HepG2 (cell line): ENCODE measurements around the gene CHMP1A. TPM values are rescaled to one million over a fixed set of nuclear protein-coding genes. Genes with fewer than 3 reads are reported as not detected.

Source experiments
- ARNT ChIP-seq: fragments of 450-650 bp; IDR thresholded peaks from 2 replicates; pipeline ENCODE4 v1.6.1; 2017
- CENPT ChIP-seq: sonication (generic); formaldehyde crosslinking; IDR thresholded peaks from 2 replicates; pipeline ENCODE4 v1.8.0; 2022; ENCODE audit warnings: low read depth, mild to moderate bottlenecking, moderate library complexity, missing genetic modification reagents
- ETV6 ChIP-seq: sonication (generic); formaldehyde crosslinking; conservative IDR thresholded peaks from 2 replicates; pipeline ENCODE4 v1.4.0; 2020; ENCODE audit warnings: missing genetic modification reagents
- NPAS2 ChIP-seq: sonication (generic); formaldehyde crosslinking; IDR thresholded peaks from 2 replicates; pipeline ENCODE4 v1.8.0; 2022; ENCODE audit warnings: mild to moderate bottlenecking, missing genetic modification reagents, borderline replicate concordance
- RAD51 ChIP-seq: fragments of 450-650 bp; IDR thresholded peaks from 2 replicates; pipeline ENCODE4 v1.6.1; 2016; ENCODE audit warnings: borderline replicate concordance
- RNF219 ChIP-seq: sonication (generic); formaldehyde crosslinking; IDR thresholded peaks from 2 replicates; pipeline ENCODE4 v1.5.0; 2020; ENCODE audit warnings: mild to moderate bottlenecking, missing genetic modification reagents
- SNAI1 ChIP-seq: sonication (generic); formaldehyde crosslinking; IDR thresholded peaks from 2 replicates; pipeline ENCODE4 v1.5.0; 2020; ENCODE audit warnings: mild to moderate bottlenecking, missing genetic modification reagents, borderline replicate concordance
- UBTF ChIP-seq: sonication (generic); formaldehyde crosslinking; IDR thresholded peaks from 2 replicates; pipeline ENCODE4 v1.4.0; 2020; ENCODE audit warnings: mild to moderate bottlenecking, missing genetic modification reagents
- USF2 ChIP-seq, 2 experiments: sonication (generic) in 1 of 2; formaldehyde crosslinking in 1 of 2; IDR thresholded peaks; 2 replicates each; pipeline versions ENCODE4 v1.5.1 to v1.6.1; 2011 to 2020; ENCODE audit warnings: borderline replicate concordance in 1 of 2, low read depth in 1 of 2, low read length in 1 of 2, mild to moderate bottlenecking in 1 of 2, missing genetic modification reagents in 1 of 2, moderate library complexity in 1 of 2
- YEATS4 ChIP-seq: sonication (generic); formaldehyde crosslinking; IDR thresholded peaks from 2 replicates; pipeline ENCODE4 v1.4.0; 2020; ENCODE audit warnings: missing genetic modification reagents, borderline replicate concordance
- ZBTB10 ChIP-seq: sonication (generic); formaldehyde crosslinking; IDR thresholded peaks from 2 replicates; pipeline ENCODE4 v1.4.0; 2020; ENCODE audit warnings: missing genetic modification reagents, borderline replicate concordance
- ZFP1 ChIP-seq: IDR thresholded peaks from 2 replicates; pipeline ENCODE4 v1.6.1; 2016
- ZFP41 ChIP-seq: sonication (generic); formaldehyde crosslinking; IDR thresholded peaks from 2 replicates; pipeline ENCODE4 v1.4.0; 2020; ENCODE audit warnings: mild to moderate bottlenecking, missing genetic modification reagents, borderline replicate concordance
- ZNF232 ChIP-seq: sonication (generic); formaldehyde crosslinking; IDR thresholded peaks from 2 replicates; pipeline ENCODE4 v1.4.0; 2020; ENCODE audit warnings: missing genetic modification reagents, borderline replicate concordance
- ZNF317 ChIP-seq: sonication (generic); formaldehyde crosslinking; IDR thresholded peaks from 2 replicates; pipeline ENCODE4 v1.5.0; 2020; ENCODE audit warnings: mild to moderate bottlenecking, missing genetic modification reagents
- ZNF761 ChIP-seq: sonication (generic); formaldehyde crosslinking; conservative IDR thresholded peaks from 2 replicates; pipeline ENCODE4 v1.4.0; 2020; ENCODE audit warnings: mild to moderate bottlenecking, missing genetic modification reagents
- ZNF891 ChIP-seq: sonication (generic); formaldehyde crosslinking; IDR thresholded peaks from 2 replicates; pipeline ENCODE4 v1.5.0; 2020; ENCODE audit warnings: mild to moderate bottlenecking, missing genetic modification reagents
- polyA plus RNA-seq, 8 experiments: library from polyadenylated mRNA; depleted of rRNA in 3 of 8; stranded (reverse) in 7 of 8; unstranded in 1 of 8; fragments of >200 nt; fragmentation: Illumina TruSeq in 4 of 8; extraction: Trizol in 4 of 8; gene quantifications; 2 replicates each; pipeline versions ENCODE4 v1.2.1 to v1.2.3, GENCODE V29; 2011 to 2016; ENCODE audit warnings: low read depth in 4 of 8, missing spikeins in 1 of 8, mixed read lengths in 1 of 8; ENCODE audit not compliant: insufficient read depth in 1 of 8
- total RNA-seq, 5 experiments: library from RNA; depleted of rRNA; stranded (reverse); fragments of >200 nt; fragmentation: Illumina TruSeq; extraction: Trizol; gene quantifications; 2 replicates each; pipeline ENCODE4 v1.2.3, GENCODE V29; 2016; ENCODE audit warnings: low read depth in 1 of 5

CHMP1A gene
- total and polyA plus RNA-seq, 2 of the 13 experiments (the other 11 are each of a cell fraction or from before 2014, with no cell fraction given): 69.4 to 73.3 TPM

- TF ChIP-seq UBTF (peak; percentile 89), ZNF232 (no peak), ZNF891 (CRISPR knock-in tag) (peak; percentile 59; the same call in 1 of the 2 replicates), ZNF761 (CRISPR knock-in tag) (no peak), ZFP1 (CRISPR knock-in tag) (no peak), RAD51 (no peak), ZFP41 (CRISPR knock-in tag) (no peak), ZBTB10 (no peak), ETV6 (0 out of 2 replicates have a peak, but pooled peaks have one; percentile 70), ARNT (no peak), NPAS2 (no peak), CENPT (CRISPR knock-in tag) (no peak), SNAI1 (CRISPR knock-in tag) (peak; percentile 86; the same call in 1 of the 2 replicates), ZNF317 (CRISPR knock-in tag) (no peak), RNF219 (no peak), YEATS4 (CRISPR knock-in tag) (no peak; the same call in 1 of the 2 replicates), USF2 (IDR thresholded peaks at IDR 0.05; ENCODE audit: low read depth, low read length) (no peak), USF2 (CRISPR knock-in tag; IDR thresholded peaks at IDR 0.05; ENCODE audit: borderline replicate concordance) (no peak)
These were observed 37.8 kb upstream of the CHMP1A start (continued) for GRCh38 chr16:89695086-89695874.
